Hematopoietic multipotent progenitor cell treated with erythropoietin and hydrocortisone succinate and interleukin-3 and kit ligand, for 17 days (in vitro differentiated cells): ENCODE results near the gene APBB1IP.
A peak's percentile ranks its signal among the peaks of the same experiment; 100 is the strongest.

Experiments used
- DNase-seq: peaks from one replicate; pipeline ENCODE4 v3.0.0-alpha.2; 2015; ENCODE audit warnings: low spot score

Gene APBB1IP

DNA sequence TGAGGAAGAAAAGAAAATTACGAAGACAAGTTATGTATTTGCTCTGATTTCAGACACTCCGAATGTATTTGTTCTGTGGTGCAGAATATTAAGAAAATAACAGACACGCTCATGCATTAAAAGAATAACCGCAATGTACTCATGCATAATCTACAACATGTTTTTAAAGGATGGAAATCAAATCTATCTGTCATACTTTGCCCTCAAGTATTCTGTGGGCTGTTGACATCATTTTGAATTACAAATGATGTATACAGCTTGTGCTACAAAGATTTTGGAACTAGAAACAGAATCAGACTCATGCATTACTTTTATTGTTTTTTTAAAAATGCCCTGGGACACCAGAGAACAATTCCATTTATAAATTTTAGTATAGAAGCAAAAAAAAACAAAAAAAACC, 69.9 kb downstream of the APBB1IP start:
- DNase-seq = no peak

DNA sequence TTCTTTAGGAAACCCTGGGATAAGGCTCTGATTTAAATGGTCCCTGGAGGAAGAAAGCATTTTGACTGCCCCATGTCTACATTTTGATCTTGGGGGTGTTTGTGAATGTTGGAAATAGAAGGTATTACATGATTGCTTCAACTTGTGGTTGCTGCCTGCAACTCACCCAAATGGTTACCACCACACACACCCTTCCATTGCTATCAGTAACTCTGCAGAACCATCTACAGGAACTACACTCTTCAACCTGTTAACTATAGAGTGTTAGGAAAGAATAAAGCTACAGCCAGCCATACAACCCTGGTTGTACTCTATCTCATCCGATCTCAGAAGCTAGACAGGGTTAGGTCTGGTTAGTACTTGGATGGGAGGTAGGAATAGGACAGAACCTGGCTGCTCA, 71.2 kb downstream of the APBB1IP start:
- DNase-seq = no peak

DNA sequence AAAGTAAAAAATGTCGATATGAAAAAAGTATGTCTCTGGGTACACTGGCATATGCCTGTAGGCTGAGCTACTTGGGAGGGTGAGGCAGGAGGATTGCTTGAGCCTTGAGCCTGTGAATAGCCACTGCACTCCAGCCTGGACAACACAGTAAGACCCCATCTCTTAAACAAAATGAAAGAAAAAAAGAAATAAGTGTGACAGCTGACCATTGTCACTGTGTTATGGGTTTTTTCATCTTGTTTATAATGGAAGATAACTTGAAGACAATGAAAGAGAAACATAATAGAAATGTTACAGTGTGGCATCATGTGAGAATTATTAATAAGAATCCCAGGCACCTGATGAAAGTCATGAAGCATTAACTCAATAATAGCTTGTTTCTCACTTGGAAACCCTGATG, 75.0 kb downstream of the APBB1IP start:
- no peak for DNase-seq

DNA sequence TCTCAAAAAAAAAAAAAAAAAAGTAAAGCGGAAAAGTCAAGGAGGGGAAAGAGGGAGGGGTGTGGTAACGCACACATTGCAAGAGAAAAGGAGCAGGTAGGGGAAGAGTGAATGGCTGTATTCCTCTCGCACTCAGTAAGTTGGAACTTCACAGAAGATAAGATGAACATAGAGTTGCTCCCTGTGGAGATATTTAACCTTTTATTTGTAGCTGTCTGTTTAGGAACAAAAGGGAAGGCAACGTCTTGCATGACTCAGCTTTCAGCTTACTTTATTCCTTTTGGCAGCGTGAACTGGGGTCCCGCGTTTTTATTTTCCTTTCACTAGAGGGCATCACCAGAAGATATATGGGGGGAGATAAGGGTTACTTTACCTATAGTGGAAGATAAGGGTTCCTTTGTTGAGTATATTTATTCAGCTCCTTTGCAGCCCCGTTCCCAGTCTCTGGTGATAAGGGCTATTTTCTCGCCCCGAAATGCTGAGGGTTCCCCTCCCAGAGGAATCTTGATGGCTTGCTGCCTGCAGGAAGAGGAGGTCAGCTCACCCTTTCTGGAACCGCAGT, 78.5 kb downstream of the APBB1IP start:
- DNase-seq = no peak

DNA sequence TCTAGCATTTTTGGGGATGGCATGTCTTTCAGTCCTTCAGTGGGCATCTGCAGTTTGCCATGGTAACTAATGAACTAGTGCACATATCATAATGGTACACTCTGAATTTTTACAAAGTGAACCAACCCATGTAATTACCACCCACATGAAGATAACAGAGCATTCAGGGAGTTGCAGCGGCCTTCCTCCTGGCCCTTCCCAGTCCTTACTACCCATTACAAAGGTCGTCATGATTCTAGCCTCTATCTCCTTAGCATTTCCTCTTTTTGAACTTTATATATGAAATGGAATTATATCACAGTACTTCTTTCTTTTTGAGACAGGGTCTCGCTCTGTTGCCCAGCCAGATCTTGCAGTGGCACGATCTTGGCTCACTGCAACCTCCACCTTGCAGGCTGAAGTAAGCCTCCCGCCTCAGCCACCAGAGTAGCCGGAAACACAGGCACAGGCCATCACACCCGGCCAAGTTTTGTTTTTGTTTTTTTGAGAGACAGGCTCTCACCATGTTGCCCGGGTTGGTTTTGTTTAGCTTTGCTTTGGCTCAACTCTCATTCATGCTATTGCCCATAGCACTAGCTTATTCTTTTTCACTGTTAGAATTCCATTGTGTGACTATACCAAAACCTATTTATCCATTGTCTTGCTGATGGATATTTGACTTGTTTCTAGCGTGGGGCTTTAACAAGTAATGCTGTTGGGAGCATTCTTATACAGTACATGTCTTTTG, 79.2 kb downstream of the APBB1IP start:
- DNase-seq = no peak

DNA sequence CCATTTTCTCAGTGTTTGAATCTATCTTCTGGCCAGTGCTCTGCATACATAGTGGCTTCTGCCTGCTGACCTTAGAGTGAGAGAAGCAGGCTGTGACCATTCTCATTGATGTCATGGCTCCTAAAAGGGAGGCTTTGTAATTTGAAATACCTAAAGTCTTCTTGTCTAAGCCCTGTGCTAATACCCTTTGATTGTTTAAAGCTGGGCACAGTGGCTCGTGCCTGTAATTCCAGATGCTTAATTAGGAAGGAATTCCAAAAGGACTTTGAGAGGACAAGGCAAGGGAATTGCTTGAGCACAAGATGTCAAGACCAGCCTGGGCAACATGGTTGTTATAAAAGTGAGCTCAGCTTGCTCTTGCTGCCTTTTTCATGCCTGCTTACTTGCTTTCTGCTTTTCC, 81.7 kb downstream of the APBB1IP start:
- DNase-seq = no peak

DNA sequence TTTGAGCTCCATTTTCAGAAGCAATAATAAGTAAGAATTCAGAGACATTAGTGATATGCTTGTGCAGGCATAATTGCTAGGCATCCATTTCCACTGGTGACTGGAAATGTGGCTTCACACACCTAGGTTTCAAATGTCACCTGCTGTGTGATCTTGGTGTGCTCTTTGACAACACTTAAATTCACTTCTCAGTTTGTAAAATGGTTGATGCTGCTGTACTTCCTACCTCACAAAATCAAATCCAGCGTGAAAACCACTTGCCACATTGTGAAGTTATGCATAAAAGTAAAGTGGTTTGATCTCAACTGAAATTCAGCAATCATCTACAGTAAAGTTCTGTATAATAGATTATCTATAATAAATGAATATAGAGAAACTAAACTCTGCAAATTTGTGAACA, 82.4 kb downstream of the APBB1IP start:
- DNase-seq = no peak

DNA sequence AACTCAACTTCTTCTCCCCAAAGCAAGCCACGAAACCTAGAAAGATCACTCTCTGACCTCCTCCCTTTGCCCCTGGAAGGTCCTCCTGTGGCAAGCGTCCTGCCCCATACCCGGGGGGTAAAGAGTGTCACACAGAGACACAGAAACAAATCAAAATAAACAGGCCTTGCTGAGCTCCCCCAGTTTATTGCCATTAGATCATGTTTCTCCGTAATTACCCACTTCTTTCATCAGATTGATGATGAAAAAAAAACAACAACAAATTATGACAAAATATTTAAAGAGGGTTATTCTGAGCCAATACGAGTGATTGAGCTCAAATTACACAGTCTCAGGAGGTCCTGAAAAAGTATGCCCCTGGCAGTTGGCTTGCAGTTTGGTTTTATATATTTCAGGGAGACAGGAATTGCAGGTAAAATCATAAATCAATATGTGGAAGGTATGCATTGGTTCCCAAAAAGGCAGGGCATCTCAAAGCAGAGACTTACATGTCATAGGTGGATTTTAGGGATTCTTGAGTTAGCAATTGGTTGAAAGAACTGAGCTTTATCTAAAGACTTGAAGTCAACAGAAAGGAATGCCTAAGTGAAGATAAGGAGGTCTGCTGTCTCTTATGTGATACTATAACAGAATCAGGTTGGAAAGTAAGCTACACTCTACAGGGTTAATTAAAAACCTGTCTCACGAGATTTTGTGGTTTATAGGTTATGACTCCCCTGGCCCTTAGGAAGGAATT, 86.2 kb downstream of the APBB1IP start:
- DNase-seq = no peak

DNA sequence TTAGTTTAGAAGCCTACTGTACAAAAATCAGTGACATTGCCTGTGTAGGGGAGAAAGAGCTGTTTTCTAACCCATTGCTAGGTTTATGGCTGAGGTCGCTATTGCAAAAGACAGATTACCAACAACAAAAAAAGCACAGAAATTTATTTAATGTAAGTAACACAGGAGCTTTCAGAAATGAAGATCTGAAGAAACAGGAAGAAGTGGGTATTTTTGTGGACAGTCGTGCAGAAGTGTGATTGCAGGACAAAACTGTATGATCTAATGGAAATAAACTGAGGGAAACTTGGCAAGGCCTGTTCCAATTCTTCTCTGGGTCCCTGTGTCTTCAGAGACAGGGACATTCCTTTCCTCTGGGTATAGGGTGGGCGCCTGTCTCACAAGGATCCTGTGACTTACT, 87.4 kb downstream of the APBB1IP start:
- DNase-seq = no peak

DNA sequence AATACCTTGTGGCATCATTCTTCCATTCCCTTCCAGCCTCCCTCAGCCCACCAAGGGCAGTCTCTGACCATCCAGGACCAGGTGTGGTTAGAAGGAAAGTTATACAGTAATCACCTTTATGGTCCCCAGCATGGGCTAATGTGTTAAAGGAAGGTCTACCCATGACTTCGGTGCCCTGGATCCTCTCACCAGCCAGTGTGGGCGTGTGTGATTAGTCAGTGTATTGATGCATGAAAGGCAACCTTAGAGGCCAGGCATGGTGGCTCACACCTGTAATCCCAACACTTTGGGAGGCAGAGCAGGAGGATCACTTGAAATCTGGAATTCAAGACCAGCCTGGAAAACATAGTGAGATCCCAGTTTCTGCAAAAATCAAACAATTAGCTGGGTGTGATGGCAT, 88.9 kb downstream of the APBB1IP start:
- no peak for DNase-seq

DNA sequence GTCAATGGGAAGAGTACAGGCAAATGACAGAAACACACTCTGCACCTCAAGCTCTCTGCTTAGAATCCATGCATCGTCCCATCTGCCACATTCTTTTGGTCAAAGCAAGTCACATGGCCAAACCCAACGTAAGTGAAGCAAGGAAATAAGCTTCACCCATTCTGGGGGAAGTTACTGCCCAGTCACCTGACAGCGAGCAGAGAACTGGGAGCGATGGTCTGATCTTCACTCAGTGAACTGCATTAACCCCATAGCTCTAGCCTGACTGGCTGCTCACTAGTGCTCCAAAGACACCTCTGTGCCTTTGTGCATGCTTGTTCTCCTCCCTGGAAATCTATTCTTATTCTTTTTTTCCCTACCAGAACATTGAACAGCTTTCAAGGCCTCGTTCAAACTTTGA, 89.9 kb downstream of the APBB1IP start:
- DNase-seq = no peak

DNA sequence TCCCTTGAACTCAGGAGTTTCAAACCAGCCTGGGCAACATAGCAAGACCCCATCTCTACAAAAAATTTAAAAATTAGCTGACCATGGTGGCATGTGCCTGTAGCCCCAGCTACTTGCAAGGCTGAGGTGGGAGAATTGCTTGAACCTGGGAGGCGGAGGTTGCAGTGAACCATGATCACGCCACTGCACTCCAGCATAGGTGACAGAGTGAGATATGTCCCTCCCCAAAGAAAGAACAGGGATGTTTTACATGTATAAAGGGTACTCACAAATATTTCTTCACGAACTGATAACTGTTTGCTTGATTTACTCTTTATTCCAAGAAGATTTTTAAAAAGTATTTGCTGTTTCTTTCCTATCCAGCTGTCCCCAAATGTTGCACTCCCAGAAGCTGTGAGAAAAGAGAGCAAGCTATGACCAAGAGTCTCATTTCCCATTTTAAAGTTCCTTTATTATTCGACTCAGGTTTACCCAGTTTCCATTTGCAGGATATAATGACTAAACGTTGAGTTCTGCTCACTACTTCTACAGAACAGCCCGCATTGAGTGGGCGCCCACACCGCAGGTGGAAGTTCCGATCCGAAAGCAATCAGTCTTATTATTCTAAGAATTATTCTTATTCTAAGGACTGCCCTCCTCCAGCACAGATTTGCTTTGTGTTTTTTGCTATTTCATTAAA, 90.7 kb downstream of the APBB1IP start:
- no peak for DNase-seq

DNA sequence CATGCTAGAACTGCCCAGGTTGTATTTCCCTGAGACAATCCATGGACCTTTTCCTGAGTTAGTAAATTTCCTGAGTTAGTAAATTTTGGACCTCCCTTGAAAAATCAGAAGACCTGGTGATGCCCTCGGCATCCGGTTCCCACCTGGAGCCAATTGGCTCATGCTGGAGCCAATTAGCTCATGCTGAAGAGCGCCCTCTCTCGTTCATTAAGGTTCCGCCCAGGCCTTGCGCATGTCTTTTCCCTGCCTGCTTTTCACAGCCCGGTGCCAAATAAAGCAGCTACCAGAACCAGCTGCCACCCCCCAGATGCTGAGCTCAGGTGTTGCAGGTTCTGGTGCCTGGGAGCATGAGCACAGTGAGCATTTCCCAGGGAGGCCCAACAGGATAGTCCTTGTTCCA, 96.2 kb downstream of the APBB1IP start:
- no peak for DNase-seq

DNA sequence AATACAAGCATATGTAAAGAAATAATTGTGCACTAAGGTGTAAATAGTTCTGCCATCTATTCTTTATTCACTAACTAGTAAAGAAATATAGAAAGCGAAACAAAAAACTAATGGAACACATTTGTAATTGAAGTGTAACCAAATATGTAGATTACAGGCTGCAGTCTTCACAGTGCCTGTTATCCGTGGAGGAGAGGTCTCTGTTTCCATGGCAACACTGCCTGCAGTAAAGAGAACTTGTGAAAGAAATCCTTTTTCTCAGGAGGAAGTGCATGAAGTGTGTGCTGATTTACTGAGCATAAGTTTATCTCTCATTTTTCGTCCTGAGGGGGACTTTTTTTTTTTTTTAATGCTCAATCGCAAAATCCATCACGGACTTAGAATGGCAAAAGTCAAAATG, 102.5 kb downstream of the APBB1IP start:
- no peak for DNase-seq

DNA sequence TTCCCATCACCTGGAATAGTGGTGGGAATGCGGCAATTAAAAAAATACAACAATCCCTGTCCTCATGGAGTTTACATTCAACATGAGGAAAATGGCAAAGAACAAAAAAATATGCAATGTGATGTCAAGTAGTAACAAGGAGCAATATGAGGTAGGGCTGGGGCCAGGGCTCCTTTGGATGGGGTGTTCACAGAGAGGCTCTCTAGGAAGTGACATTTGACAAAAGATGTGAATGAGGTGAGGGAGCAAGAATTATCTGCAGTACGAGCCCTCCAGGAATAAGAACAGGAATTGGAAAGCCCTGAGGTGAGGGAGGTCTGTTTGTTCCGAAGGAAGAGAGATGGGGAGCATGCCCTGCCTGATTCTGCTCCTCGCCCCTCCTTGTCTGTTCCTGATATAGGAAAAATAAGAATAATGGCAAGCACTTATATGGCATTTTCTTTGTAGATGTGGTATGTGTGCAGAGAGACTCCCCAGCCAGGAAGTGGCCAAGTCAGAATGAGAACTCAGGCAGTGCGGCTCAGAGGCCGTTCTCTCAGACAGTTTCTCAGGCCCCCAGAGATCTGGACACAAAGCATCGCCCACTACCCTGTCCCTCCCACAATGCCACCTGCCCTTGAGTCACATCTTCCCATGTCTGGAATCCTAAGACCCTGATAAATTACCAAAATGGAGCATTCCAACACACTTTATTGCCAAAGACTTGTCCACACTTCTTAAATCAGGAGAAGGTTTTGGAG, 105.6 kb downstream of the APBB1IP start:
- no peak for DNase-seq

DNA sequence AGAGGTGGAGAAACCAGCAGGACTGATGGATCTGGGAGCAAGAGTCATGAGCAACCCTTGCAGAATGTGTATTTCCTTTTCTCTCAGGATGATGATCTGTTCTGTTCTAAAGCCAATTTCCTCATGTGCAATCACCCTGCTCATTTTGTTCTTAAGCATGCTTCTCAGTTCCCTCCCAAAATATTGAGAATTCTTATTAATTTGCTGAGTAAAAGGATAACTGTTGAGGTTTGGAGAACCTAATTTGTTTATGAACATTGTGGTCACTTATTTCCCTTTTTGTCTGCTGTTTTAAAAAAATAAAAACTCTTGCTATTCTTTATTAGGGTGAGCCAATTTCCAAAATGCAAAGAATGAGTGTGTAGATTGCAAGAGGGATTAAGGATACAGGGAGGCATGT, 106.8 kb downstream of the APBB1IP start:
- no peak for DNase-seq

DNA sequence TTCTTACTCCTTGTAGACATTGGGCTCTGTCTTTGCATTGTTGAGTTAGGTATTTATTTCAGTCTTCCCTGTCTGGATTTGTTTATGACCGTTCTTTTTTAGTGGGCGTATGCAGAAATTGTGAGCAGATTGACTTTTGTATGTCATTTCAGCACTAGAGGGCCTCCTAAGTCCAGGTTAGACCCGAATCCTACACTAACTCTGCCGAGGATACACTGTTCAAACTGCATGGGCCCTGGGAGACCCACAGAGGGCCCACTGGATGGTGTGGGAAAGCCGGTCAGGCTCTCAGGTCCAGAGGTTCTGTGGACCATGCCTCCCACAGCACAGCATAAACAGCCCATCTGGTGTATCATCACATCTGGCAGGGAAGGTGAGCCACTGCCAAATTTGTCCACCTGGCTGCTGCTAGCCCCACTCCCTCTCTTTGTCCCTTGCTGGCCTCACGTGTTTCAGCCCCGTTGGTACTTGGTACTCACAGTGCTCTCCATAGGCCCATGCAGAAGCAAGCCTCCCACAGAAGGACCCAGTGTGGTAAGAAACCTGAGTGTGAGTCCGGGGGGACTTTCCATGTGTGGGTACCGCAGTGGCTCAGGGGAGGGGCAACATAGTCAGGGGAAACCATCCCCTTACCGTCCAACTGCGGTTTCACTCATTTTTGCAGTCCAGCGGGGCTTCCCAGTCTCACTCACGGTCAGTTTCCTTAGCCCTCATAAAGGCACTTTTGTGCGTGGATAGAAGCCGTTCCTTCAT, 112.8 kb downstream of the APBB1IP start:
- no peak for DNase-seq

DNA sequence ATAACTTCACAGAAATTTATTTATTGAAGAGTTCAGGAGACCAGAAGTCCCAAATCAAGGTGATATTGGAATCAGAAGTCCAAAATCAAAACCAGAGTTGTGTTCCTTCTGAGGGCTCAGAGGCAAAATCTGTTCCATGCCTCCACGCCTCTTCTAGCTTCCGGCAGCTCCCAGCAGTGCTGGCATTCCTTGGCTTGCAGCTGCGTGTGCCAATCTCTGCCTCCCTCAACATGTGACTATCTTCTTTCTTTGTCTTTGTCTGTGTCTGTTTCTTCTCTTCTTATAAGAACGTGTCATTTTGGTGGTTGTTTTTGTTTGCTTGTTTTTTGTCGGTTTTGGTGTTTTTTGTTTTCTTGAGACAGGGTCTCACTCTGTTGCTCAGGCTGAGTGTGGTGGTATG, 116.1 kb downstream of the APBB1IP start:
- no peak for DNase-seq

DNA sequence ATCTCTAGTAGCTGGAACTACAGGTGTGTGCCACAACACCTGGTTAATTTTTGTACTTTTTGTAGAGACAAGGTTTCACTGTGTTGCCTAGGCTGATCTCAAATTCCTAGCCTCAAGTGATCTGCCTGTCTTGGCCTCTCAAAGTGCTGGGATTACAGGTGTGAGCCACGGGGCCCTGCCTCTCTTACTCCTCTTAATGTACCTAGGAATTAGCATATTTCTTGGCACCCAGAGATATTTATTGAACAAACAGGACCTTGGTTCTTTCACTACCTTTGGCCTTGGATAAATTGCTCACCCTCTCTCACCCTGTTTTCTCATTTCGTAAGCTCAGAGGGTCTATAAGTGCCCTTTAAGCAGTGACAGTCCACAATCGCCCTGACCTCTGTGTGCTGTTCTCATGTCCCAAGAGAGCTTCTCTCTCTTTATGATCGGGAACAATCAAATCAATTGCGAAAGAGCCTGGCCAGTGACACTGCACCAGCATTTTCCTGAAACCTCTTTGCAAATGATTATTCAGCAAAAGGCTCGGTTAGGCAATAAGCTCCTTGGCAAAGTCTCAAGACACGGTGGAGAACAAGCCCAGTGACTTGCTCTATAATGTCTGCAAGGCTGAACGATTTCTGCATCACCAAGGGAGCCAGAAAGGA, 117.7 kb downstream of the APBB1IP start:
- DNase-seq = no peak

DNA sequence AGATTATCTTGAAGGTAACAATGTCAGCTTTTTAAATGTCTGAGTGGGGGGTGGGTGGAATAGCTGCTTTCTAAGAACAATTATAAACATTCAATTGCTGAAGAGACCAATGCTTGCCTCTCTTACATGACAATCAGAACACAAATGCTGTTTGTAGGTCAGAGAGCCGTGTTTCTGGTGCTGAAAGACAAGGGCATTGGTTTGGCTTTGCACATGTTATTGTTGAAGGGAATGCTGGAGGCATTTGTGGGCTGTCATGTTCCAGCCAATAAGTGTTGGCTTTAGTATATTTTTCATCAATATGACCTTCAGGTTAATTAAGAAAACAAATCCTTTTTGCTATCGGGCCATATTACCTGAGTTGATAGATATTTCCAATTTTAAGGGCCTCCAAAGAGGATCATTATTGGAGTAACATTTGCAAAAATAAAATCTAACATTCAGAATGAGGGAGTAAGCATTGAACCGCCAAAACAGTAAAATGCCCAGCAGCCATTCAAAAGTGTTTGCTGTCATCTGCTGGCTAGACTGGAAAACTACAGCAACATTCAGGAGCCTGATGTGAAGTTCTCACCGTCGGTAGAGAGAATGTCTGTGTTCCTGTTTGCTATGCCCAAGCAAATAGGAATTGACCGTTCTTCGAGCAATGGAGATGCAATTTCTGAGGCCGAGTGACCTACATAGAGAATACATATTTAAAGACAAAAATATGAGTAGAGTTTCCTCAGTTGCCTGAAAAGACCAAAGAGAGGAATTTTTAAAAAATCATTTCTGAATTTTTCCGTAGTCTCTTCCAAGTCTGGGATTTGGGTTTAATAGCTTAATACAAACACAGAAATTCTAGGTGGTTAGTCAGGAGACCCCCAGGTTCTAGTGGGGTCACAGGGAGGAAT, 118.9 kb downstream of the APBB1IP start:
- DNase-seq = peak; percentile 12
